Epithelial cell of proximal tubule (primary cell): ENCODE data around the gene ARMH4. TPM values are rescaled to one million over a fixed set of nuclear protein-coding genes. Genes with fewer than 3 reads are reported as not detected.

Experiments
- DNase-seq: peaks from one replicate; pipeline ENCODE4 v3.0.0-alpha.2; 2011; ENCODE audit warnings: low read depth
- H3K4me3 ChIP-seq: 2 replicates; pipeline ENCODE4 v1.5.1; 2011; ENCODE audit warnings: low read depth, mild to moderate bottlenecking, low read length
- total RNA-seq: library from RNA; depleted of rRNA; stranded (reverse); fragments of >200 nt; gene quantifications from 2 replicates; pipeline ENCODE4 v1.2.3, GENCODE V29; 2015
- TF ChIP-seq, protein P1 (sequence below): conservative IDR thresholded peaks from 2 replicates; pipeline ENCODE4 v1.5.1; 2012; ENCODE audit warnings: low read depth, mild to moderate bottlenecking, low read length

ARMH4 gene
- total RNA-seq, 1 donor from 2014 or later = 4.4 TPM

DNA sequence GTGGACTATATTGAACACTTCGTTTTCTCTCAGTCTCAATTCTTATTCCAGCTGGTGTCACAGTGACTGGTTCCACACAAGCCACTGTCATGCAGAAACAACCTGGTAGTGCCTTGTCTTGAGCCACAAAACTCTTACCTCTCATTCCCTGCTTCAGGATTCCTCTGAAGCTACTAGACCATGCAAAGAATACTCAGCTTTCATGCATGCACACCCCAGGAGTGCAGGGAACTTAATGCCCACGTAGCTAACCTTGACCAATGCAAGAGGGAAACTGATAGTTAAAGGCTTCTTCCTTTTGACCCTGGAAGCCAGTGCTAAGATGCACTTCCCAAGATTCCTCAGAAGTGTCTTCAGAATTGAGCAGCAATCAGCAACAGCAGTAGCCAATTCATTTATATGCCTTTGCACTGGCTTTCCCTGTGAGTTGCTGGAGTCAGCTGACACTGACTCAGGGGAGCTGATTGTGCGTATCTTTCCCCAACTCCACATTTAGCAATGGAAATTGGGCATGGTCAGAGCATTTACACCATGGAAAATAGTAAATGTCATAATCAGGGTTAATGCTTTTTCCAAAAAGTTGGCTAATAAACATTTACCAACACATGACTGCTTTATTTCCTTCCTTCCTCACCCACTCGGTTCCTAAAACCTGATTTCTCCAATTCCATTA is 172.5 kb downstream of the ARMH4 start:
- TF ChIP-seq, protein P1, sequence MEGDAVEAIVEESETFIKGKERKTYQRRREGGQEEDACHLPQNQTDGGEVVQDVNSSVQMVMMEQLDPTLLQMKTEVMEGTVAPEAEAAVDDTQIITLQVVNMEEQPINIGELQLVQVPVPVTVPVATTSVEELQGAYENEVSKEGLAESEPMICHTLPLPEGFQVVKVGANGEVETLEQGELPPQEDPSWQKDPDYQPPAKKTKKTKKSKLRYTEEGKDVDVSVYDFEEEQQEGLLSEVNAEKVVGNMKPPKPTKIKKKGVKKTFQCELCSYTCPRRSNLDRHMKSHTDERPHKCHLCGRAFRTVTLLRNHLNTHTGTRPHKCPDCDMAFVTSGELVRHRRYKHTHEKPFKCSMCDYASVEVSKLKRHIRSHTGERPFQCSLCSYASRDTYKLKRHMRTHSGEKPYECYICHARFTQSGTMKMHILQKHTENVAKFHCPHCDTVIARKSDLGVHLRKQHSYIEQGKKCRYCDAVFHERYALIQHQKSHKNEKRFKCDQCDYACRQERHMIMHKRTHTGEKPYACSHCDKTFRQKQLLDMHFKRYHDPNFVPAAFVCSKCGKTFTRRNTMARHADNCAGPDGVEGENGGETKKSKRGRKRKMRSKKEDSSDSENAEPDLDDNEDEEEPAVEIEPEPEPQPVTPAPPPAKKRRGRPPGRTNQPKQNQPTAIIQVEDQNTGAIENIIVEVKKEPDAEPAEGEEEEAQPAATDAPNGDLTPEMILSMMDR = no peak
- H3K4me3 ChIP-seq = no peak overlapping the region
- peak; percentile 47 for DNase-seq

DNA sequence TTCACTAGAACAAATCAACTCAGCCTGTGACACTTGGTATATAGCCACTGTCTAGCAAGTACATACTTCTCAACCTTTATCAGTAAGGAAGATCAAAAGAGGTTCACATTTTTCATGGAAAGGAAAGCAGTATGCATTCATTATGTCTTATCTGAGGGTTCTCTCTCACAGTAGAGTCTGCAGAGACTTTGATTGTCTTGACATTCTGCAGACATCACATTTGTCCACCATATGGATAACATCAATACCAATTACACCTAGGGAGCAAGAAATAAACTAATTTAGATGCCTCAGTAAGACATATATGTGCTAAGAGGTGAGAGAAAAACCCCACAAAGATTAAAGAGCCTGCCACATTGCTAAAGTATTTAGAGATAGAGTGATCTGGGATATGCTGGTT is 175.3 kb downstream of the ARMH4 start:
- H3K4me3 ChIP-seq = no peak overlapping the region
- TF ChIP-seq, protein P1 = no peak
- DNase-seq = no peak

DNA sequence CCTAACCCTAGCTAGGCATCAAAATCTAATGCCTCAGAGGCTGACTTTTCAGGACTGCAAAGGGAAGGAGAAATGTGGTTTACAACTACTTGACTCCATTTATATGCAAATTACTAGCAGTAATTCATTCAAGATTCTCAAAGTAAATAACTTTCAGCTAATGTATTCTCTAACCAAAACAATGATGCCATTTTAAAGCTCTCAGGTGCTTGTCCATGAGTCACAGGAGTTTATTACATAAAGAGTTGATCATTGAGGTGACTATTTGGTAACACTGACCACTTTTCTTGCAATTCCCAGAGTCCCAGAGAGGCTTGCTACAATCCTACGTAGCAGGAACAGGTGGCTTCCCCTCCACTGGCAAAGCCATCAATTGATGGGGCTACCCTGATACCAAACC is 177.1 kb downstream of the ARMH4 start:
- peak; percentile 41 for DNase-seq
- TF ChIP-seq, protein P1 = no peak
- no peak overlapping the region for H3K4me3 ChIP-seq

DNA sequence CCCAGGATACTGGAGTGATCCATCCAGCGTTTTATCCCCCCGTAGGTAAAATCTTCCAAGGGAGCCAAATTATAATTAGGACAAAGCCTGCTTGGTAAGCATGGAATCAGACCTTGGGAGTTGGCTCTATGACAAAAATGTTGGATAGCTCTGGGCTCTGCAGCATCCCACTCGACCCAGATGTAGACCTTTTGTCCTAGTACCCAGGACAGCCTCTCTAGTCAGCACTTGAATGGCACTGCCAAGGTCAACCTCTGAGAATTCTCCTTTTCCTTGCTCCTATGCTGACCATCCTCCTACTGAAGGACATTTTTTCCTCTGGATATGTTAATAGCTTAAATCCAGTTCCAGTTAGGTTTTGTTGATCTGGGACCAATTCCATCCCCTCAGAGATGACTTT is 181.4 kb downstream of the ARMH4 start:
- TF ChIP-seq, protein P1 = no peak
- H3K4me3 ChIP-seq = no peak overlapping the region
- DNase-seq = no peak

DNA sequence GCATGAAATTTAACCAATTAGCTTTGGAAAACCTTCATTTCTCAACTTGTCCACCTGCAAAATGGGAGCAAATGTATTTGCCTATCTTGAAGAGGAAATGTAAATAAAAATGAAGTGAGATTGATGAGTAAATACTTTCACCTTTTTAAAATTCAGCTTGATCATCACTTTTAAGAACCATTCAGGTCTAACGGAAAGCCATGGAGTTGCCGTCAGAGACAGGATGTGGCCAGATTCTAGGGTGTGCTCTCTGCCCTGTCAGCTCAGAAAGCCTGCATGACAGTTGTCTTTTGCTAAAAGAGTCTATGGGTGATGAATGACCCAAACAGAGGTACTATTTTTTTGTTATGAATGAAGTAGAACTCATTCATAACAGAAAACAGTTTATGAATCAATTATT is 181.8 kb downstream of the ARMH4 start:
- DNase-seq = no peak
- TF ChIP-seq, protein P1 = no peak
- no peak overlapping the region for H3K4me3 ChIP-seq

DNA sequence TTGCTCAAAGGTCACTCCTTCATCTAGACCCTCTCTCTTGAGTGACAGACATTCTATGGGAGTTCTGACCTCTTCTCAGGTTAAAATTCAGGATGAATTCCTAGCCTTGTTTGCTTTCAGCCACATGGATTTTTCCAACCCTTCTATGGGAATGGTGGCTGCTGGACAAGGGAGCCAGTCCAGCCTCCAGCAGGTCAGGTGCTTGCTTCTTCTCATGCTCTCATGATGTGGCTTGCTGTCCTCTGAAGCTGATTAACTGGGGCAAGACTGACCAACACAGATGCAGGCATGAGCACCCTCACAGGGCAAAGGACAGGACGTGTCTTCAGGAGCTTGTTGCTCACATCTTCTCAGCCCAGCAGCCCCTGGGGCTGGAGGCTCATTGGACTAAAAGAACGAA is 188.9 kb downstream of the ARMH4 start:
- no peak overlapping the region for H3K4me3 ChIP-seq
- DNase-seq = no peak
- TF ChIP-seq, protein P1 = no peak

DNA sequence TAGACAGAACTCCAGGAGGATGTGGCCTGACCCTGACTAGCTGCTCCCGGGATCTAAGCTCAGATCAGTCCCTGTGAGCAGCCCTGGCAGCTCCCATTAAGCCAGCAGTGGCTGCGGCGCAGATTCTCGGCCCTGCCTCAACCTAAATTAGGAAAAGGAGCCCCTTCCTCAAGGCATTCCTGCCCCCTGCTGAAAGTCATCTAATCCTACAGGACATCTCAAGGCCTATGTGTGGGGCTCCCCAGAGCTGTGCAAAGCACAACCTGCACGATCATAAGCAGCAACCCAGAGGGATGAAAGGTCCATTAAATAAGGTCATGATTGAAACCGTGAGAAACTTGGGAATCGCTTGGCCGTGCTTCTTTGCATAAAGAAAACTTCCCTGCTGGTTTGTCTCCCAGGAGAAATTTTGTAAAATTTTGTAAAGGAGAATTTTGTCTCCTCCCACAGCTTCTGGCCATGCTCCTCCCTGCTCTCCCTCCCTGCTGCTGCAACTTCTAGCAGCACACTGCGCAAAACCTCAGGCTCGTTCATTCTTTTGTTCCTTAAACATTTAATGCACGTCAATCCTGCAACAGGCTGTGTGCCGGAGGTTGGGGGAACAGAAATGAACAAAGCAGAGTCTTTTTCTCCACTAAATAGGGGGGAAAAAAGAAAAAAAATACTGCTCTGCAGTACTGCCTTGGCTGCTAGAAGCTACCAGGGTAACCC is 189.5 kb downstream of the ARMH4 start:
- no peak overlapping the region for H3K4me3 ChIP-seq
- TF ChIP-seq, protein P1 = no peak
- no peak for DNase-seq
